Measurements from ENCODE around the gene JCAD. TPM values are rescaled to one million over a fixed set of nuclear protein-coding genes. Genes with fewer than 3 reads are reported as not detected.
"Not testable (repeated sequence)": the region's sequence is repeated elsewhere in the genome, so short reads cannot be mapped to it uniquely, and the experiment has no call there.

The JCAD gene
- total and polyA plus RNA-seq, 2 of the 8 experiments (the other 6 are each of a cell fraction or from before 2014, with no cell fraction given) = 0.56 to 5.2 TPM

DNA sequence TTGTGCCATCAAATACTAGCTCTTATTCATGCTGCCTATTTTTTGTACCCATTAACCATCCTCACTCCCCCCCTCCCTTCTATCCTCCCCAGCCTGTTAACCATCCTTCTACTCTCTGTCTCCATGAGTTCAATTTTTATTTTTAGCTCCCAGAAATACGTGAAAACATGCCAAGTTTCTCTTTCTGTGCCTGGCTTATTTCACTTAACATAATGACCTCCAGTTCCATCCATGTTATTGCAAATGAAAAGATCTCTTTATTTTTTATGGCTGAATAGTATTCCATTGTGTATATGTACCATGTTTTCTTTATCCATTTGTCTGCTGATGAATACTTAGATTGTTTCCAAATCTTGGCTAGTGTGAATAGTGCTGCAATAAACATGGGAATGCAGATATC, 54.3 kb downstream of the JCAD start:
- H2BK20ac ChIP-seq (ENCODE audit: low read length); H4K5ac ChIP-seq (ENCODE audit: insufficient read length, low read depth, low read length); POLR2A ChIA-PET (ENCODE audit: partially characterized antibody); H2BK5ac ChIP-seq (ENCODE audit: low read depth, low read length); H3K4me3 ChIP-seq (ENCODE audit: extremely low read depth in 1 of 4, insufficient read depth in 2 of 4, low read depth in 3 of 4, low read length in 4 of 4); H3K9me3 ChIP-seq (ENCODE audit: insufficient read depth in 2 of 2, low read depth in 1 of 2, low read length in 1 of 2); H3K23me2 ChIP-seq (ENCODE audit: low read depth, low read length); H2AFZ ChIP-seq (ENCODE audit: low read length); H2AK5ac ChIP-seq (ENCODE audit: low read depth, low read length); H3K9ac ChIP-seq (replicated peaks in 1 of 4; ENCODE audit: extremely low read depth in 1 of 4, low read depth in 3 of 4, low read length in 3 of 4); H3K27ac ChIP-seq (ENCODE audit: low read depth, low read length); H3K23ac ChIP-seq (ENCODE audit: insufficient read length); H3K79me1 ChIP-seq (ENCODE audit: low read depth, low read length); H3K4me2 ChIP-seq (ENCODE audit: insufficient read depth in 1 of 2, low read depth in 2 of 2, low read length in 2 of 2); H2BK15ac ChIP-seq (ENCODE audit: low read length); H3K4ac ChIP-seq (replicated peaks; ENCODE audit: insufficient read length, low read depth, low read length); DNase-seq (ENCODE audit: low read depth in 1 of 2, low spot score in 2 of 2); H3K36me3 ChIP-seq (ENCODE audit: control insufficient read depth in 2 of 4, insufficient read depth in 4 of 4, low read length in 3 of 4); H4K20me1 ChIP-seq (replicated peaks in 1 of 2; ENCODE audit: control insufficient read depth in 1 of 2, insufficient read depth in 2 of 2, low read length in 2 of 2); H2BK120ac ChIP-seq (replicated peaks; ENCODE audit: low read depth, low read length); H3K4me1 ChIP-seq (replicated peaks in 1 of 4; ENCODE audit: control insufficient read depth in 3 of 4, insufficient read depth in 4 of 4, low read length in 3 of 4); H3K27me3 ChIP-seq (replicated peaks in 1 of 4; ENCODE audit: control insufficient read depth in 3 of 4, extremely low read depth in 1 of 4, insufficient read depth in 3 of 4, low read length in 3 of 4); H3K18ac ChIP-seq (ENCODE audit: extremely low read depth, low read length); H3K79me2 ChIP-seq (ENCODE audit: control insufficient read depth in 1 of 2, insufficient read depth in 2 of 2, low read length in 2 of 2); H3K14ac ChIP-seq (ENCODE audit: insufficient read length); H3K56ac ChIP-seq (replicated peaks; ENCODE audit: insufficient read length, low read depth, low read length); H4K91ac ChIP-seq (replicated peaks; ENCODE audit: insufficient read length, low read length); H4K8ac ChIP-seq (ENCODE audit: extremely low read depth, insufficient read depth, low read length); FAIRE-seq; H2BK12ac ChIP-seq (ENCODE audit: low read depth, low read length): not testable (repeated sequence)
- CTCF ChIA-PET (ENCODE audit: partially characterized antibody) = interaction anchor here (0.7 to 1.1 kb wide), 3 partner anchors 162 to 299 kb away, joined by 3 to 4 read pairs (median 3); no protein-coding TSS in a partner anchor
- 82% methylated on average over 1 of the region's 1 CpG; no CpG with 5 or more reads in 1 of the 2 experiments for WGBS, 2 experiments (ENCODE audit: extremely low coverage in 1 of 2, insufficient coverage in 1 of 2, insufficient read length in 1 of 2, insufficient replicate concordance in 2 of 2, low coverage in 1 of 2, low lambda C conversion rate in 2 of 2, missing lambda C conversion rate in 1 of 2)
